ENCODE measurements around the gene PCDHGB5. TPM values are rescaled to one million over a fixed set of nuclear protein-coding genes. Genes with fewer than 3 reads are reported as not detected.
"Not testable (repeated sequence)": the region's sequence is repeated elsewhere in the genome, so short reads cannot be mapped to it uniquely, and the experiment has no call there.

The PCDHGB5 gene
- total RNA-seq, 2 donors from 2014 or later = 1.3 to 17.3 TPM

DNA sequence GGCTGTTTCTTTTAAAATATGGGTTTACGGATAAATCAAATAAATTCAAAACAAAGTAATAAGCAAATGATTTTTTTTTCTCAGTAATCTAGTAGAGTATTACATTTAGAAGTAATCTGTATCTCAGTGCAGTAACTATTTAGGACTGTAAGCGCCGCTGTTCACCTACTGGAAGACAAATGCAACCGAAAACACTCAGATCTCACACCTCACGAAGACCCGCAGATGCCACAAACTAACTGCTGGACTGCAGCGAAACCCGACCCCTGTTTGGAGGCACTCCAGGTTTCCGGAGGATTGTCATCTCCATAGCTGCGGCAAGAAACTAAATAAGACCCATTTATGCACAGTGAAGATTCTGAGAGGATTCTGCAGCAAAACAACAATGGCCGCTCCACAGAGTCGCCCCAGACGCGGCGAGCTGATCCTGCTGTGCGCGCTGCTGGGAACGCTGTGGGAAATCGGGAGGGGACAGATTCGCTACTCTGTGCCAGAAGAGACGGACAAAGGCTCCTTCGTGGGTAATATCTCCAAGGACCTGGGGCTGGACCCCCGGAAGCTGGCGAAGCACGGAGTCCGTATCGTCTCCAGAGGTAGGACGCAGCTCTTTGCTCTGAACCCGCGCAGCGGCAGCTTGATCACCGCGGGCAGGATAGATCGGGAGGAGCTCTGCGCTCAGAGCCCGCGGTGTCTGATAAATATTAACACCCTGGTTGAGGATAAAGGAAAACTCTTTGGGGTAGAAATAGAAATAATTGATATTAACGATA, 5.1 kb upstream of the PCDHGB5 start, which contains the start of gene PCDHGA8:
Gene PCDHGA8, plus strand, starts transcription at position 205 of the 770 bp plus-strand sequence. Its CDS starts 181 bp downstream, at position 386.
- Mint-ChIP-seq H3K27ac (no peak within 1 kb of the TSS), H3K4me1 (no peaks in the 10 kb centered on the region), H3K36me3 (ENCODE audit: low read depth) (peaks cover 65% of the 10 kb centered on the region), H3K9me3 (peaks cover 89% of the 10 kb centered on the region), H3K27me3 (ENCODE audit: insufficient read depth) (peaks cover 11% of the 10 kb centered on the region), H3K4me3 (no peak within 1 kb of the TSS)
- no peaks in the 10 kb centered on the region for H3K36me3 ChIP-seq (ENCODE audit: control insufficient read depth, insufficient read depth, low read length)
- no peak within 1 kb of the TSS for H3K9ac ChIP-seq (ENCODE audit: extremely low read depth, low read length, poor library complexity, severe bottlenecking)
- TF ChIP-seq, protein P1, sequence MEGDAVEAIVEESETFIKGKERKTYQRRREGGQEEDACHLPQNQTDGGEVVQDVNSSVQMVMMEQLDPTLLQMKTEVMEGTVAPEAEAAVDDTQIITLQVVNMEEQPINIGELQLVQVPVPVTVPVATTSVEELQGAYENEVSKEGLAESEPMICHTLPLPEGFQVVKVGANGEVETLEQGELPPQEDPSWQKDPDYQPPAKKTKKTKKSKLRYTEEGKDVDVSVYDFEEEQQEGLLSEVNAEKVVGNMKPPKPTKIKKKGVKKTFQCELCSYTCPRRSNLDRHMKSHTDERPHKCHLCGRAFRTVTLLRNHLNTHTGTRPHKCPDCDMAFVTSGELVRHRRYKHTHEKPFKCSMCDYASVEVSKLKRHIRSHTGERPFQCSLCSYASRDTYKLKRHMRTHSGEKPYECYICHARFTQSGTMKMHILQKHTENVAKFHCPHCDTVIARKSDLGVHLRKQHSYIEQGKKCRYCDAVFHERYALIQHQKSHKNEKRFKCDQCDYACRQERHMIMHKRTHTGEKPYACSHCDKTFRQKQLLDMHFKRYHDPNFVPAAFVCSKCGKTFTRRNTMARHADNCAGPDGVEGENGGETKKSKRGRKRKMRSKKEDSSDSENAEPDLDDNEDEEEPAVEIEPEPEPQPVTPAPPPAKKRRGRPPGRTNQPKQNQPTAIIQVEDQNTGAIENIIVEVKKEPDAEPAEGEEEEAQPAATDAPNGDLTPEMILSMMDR (conservative IDR thresholded peaks at IDR 0.05) = no peak
- 95 to 98% methylated on average over 28 to 38 of the region's 38 CpGs for WGBS, 2 experiments (ENCODE audit: insufficient coverage in 1 of 2, insufficient read length in 1 of 2)
- no peaks in the 10 kb centered on the region for H3K4me1 ChIP-seq (ENCODE audit: control insufficient read depth, insufficient read depth, low read length)
- peaks cover 68% of the 10 kb centered on the region for H3K9me3 ChIP-seq (ENCODE audit: control insufficient read depth, low read length)
- DNase-seq = no peak
- no peaks in the 10 kb centered on the region for H3K27me3 ChIP-seq (ENCODE audit: control insufficient read depth, insufficient read depth, low read length, poor library complexity, severe bottlenecking)
- H3K4me3 ChIP-seq (ENCODE audit: low read length) = peak within 1 kb of the TSS; percentile 20
- no peak within 1 kb of the TSS for H3K27ac ChIP-seq (ENCODE audit: low read depth, low read length)

DNA sequence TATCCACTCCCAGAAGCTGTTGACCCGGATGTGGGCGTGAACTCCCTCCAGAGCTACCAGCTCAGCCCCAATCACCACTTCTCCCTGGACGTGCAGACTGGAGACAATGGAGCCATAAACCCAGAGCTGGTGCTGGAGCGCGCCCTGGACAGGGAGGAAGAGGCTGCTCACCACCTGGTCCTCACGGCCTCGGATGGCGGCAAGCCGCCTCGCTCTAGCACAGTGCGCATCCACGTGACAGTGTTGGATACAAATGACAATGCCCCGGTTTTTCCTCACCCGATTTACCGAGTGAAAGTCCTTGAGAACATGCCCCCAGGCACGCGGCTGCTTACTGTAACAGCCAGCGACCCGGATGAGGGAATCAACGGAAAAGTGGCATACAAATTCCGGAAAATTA, 4.5 kb upstream of the PCDHGB5 start:
- Histone ChIP-seq H3K27me3 (ENCODE audit: control insufficient read depth, insufficient read depth, low read length, poor library complexity, severe bottlenecking) (no peaks in the 10 kb centered on the region), H3K36me3 (ENCODE audit: control insufficient read depth, insufficient read depth, low read length) (no peaks in the 10 kb centered on the region), H3K4me1 (ENCODE audit: control insufficient read depth, insufficient read depth, low read length) (no peaks in the 10 kb centered on the region), H3K9ac (ENCODE audit: extremely low read depth, low read length, poor library complexity, severe bottlenecking) (no peak overlapping the region), H3K9me3 (ENCODE audit: control insufficient read depth, low read length) (peaks cover 66% of the 10 kb centered on the region), H3K27ac (ENCODE audit: low read depth, low read length) (no peak overlapping the region), H3K4me3 (ENCODE audit: low read length) (no peak overlapping the region)
- Mint-ChIP-seq H3K9me3 (peaks cover 89% of the 10 kb centered on the region), H3K4me1 (no peaks in the 10 kb centered on the region), H3K36me3 (ENCODE audit: low read depth) (peaks cover 63% of the 10 kb centered on the region), H3K27ac (no peak overlapping the region), H3K4me3 (no peak overlapping the region), H3K27me3 (ENCODE audit: insufficient read depth) (peaks cover 9% of the 10 kb centered on the region)
- TF ChIP-seq, protein P1 (conservative IDR thresholded peaks at IDR 0.05) = no peak
- WGBS, 2 experiments (ENCODE audit: insufficient coverage in 1 of 2, insufficient read length in 1 of 2) = 94 to 97% methylated on average over 19 to 21 of the region's 21 CpGs
- no peak for DNase-seq

DNA sequence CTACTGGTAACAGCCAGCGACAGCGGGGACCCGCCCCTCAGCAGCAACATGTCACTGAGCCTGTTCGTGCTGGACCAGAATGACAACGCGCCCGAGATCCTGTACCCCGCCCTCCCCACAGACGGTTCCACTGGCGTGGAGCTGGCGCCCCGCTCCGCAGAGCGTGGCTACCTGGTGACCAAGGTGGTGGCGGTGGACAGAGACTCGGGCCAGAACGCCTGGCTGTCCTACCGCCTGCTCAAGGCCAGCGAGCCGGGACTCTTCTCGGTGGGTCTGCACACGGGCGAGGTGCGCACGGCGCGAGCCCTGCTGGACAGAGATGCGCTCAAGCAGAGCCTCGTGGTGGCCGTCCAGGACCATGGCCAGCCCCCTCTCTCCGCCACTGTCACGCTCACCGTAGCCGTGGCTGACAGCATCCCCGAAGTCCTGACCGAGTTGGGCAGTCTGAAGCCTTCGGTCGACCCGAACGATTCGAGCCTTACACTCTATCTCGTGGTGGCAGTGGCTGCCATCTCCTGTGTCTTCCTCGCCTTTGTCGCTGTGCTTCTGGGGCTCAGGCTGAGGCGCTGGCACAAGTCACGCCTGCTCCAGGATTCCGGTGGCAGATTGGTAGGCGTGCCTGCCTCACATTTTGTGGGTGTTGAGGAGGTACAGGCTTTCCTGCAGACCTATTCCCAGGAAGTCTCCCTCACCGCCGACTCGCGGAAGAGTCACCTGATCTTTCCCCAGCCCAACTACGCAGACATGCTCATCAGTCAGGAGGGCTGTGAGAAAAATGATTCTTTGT, 3.2 kb upstream of the PCDHGB5 start:
- not testable (repeated sequence) for H3K27me3 ChIP-seq (ENCODE audit: control insufficient read depth, insufficient read depth, low read length, poor library complexity, severe bottlenecking); H3K9ac ChIP-seq (ENCODE audit: extremely low read depth, low read length, poor library complexity, severe bottlenecking); H3K4me3 Mint-ChIP-seq; H3K27ac Mint-ChIP-seq; H3K36me3 ChIP-seq (ENCODE audit: control insufficient read depth, insufficient read depth, low read length); H3K4me1 Mint-ChIP-seq; DNase-seq; H3K4me3 ChIP-seq (ENCODE audit: low read length); H3K27ac ChIP-seq (ENCODE audit: low read depth, low read length); H3K4me1 ChIP-seq (ENCODE audit: control insufficient read depth, insufficient read depth, low read length); H3K27me3 Mint-ChIP-seq (ENCODE audit: insufficient read depth)
- peaks cover 71% of the 10 kb centered on the region for H3K9me3 ChIP-seq (ENCODE audit: control insufficient read depth, low read length)
- peaks cover 60% of the 10 kb centered on the region for H3K36me3 Mint-ChIP-seq (ENCODE audit: low read depth)
- H3K9me3 Mint-ChIP-seq = peaks cover 89% of the 10 kb centered on the region
- WGBS, 2 experiments (ENCODE audit: insufficient coverage in 1 of 2, insufficient read length in 1 of 2) = 92 to 98% methylated on average over 24 to 41 of the region's 53 CpGs

Measured in endodermal cell (in vitro differentiated cells).